GM18511 (cell line): ENCODE results near the gene TRAM2.

ENCODE experiments used
- ATAC-seq: cut with Tn5 transposase; IDR thresholded peaks from one replicate; pipeline ENCODE4 v1.9.1; 2021; ENCODE audit warnings: mild to moderate bottlenecking, moderate library complexity; ENCODE audit not compliant: unreplicated experiment

The TRAM2 gene

DNA sequence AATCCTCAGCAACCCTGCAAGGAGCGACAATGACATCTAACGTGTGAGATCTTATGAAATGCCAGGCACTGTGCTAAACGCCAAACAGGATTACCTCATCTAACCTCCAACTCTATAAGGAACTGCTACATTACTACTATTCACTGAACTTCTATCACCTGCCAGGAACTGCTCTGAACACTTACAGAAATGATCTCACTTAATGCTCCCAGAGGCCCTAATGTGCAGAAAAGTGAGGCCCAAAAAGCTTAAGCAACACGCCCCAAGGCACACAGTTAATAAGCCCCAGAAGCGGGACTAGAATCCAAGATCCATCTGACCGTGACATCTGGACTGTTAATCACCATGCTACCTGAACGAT lies 28.5 kb downstream of the TRAM2 start:
- ATAC-seq: no peak

DNA sequence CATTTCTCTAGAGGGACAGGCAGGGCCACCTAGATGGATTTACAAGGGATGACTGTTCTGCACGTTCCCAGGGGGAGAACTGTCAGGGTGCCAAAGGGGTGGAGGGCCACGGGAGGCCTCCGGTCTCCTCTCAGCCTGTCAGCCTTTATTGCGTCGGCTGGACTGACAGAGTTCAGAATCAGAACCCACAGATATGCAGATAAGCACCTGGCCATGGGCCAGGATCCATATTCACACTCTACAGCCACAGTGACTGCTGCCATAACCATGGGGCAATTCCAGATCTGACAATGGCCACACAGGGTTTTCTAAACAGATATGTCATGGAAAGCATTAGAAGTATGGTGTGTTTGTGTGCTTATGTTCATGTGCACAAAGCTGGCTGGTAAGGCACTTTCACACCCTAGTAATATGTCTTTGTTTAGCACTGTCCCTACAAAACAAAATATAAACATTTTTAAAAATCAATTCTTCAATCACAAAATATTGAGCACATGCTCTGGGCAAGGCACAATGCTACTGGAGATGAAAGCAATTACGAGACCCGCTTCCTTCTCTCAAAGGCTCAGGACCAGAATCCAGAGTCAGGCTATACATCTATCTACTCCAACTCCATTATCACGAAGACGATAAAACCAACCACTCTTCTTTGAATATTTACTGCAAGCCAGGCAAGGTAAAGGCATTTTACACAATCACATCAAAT lies 29.1 kb downstream of the TRAM2 start:
- no peak for ATAC-seq

DNA sequence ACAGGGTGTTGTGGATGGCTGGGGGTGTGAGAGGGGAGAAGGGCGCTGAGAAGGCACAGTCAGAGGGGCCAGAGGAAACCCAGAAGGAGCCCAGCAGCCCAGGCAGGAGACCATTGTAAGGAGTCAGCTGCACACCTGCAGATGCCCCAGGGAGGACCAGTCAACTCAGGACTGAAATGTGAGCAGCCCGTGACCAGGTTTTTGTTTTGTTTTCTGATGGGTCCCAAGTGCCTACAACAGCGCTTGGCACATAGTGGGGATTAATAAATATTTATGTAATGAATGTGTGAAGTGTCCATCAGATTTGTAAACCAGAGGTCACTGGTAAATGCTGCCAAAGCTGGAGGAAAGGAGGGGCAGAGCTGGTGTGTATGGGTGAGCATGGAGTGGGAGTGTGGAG lies 30.2 kb downstream of the TRAM2 start:
- ATAC-seq: peak; percentile 81

DNA sequence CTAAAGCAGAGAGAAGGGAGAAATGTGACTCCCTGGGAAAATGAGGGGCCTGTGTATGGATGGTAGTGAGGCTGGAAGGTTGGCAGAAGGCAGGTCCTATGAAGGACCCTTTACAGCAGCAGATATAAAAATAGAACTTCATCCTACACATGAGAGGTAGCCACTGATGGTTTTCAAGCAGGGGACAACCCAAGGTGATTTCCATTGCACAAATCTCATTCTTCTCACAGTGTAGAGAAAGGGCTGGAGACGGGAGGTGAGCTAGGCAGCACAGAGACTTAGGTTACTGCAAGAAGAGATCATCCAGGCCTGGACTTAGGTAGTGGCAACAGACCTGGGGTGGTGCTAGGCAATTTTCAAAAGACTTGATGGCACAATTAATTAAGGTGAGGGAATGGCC lies 30.7 kb downstream of the TRAM2 start:
- ATAC-seq: peak; percentile 52

DNA sequence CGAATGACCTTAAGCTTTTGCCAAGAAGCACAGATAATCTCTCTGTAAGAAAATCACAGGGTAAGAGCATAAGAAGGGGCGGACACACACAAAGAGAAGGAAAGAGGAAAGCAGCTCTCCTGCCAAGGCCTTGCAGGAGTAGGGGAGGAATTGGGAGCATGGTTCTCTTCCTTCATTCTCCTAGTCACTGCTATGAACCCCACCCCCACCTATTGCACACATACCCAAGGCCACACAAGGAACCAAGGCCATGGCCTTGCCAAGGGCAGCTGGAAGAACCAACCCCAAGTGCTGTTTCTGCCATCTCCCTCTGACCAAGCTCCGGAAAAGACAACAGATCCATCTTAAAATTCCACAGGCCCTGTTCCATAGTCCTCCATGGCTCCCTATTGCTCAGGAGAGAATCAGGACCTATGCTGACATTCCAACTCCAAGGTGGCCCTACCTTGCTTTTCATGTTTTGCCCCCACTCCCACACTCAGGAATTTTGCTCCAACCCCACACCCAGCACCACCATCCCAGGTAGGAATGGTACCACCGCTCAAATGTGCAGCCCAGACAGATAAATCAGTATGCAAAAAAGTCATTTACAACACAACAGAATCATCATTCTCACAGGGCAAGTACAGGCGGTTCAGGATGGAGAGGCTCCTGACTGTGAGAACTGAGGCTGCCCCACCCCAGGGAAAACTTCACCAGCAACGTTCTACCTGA lies 31.3 kb downstream of the TRAM2 start:
- peak; percentile 14 for ATAC-seq

DNA sequence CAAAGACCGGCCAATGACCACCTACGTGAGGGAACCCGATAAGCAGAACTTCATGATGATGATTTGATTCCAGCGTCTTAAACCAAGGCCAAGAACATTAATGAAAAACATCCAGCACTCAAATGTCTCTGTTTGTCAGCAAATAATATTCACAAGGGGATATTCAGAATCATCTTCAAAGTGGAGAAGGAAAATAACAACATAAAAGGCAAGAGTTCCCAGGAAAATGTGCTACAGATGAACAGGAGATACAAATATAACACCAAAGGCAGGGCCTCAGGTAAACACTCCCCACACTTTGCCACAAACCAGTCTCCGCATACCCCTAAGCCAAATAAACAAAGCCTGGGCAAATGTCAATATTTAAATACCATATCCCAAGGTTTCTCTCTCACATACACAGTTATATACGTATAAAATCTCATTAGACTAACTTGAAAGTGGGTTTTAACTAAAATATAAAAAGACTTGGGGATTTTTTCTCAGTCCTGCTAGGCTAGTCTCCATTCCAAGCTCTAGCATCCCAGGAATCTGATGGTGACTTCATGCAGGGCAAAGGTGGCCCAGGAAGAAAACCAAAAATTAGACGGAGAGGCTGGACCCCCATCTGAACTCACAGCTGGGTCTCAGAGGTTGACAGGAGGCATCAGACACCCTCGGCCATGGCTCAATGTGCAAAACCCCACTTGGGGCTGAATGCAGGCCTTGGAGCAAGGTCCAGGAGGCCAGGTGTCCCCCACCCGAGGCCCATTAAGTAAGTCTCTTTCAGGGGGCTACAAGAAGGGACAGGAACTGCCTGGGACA lies 32.1 kb downstream of the TRAM2 start:
- no peak for ATAC-seq

DNA sequence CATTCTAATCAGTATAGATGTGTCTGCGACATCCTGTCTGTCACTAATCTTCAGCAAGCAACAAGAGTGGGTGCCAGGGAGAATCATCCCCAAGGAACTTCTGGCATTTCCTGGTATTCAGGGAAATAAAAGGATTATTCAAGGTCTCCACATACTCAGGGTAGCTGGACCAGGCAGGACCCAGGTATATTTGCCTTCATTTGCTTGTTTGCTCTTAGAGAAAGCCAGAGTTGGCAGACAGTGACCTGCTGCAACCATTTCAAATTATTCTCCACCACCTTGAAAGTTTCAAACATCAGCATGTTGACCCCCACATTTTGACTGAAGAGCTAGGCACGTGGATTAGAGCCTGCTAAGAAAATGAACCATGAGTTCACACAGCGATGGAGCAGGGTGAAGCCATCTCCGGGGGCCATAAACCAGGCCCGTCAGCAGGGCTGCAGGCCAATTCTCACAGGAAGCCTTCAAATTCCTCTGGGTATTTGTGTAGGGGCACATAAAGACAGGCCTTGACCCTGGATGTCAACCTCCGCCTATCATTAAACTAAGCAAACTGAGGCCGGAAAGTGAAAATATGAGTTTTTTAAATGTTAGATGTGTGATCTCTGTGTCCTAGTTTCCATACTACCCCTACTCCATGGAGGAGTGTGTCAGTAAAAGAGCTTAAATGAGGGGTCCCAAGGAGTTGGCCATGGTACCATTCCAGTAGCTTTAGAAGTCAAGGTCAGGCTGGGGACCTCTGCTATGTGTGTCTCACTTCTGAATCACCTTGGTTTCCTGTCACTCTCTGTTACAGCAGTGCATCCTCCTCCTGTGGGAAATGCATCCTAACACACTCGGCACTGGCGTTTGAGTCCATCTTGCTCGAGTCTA lies 32.9 kb downstream of the TRAM2 start:
- no peak for ATAC-seq

DNA sequence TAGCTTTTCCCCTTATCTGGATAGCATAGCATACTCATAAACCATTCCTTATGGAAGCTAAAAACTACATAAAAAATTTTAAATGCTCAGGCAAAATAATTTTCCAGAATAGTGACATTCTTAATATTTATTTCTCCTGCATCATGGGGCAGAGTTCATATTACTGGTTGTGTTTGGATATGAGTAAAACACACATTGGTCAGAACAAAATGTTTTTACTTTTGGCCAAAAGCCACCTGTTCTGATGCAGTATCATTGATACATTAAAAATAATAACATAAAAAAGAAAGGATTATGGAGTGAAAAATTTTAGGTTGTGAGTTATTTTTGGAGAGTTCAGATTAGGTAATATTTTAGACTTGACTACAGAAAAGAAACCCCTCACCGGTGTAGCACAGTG lies 33.6 kb downstream of the TRAM2 start:
- no peak for ATAC-seq

DNA sequence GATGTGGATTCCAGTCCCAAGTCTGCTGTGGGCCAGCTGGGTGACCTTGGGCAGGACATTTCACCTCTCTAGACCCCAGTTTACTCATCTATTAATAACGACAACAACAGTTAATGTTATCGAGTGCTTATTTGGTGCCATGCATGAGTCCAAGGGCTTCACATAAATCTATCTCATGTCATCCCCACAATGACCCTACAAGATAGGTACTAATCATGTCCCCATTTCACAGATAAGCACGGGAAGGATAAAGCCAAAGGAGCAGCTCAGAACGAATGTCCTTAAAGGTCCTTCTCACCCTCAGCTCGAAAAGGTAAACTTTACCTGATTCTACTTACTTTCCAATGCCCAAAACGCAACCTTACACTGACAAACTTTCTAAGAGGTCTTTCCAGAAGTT lies 35.7 kb downstream of the TRAM2 start:
- no peak for ATAC-seq

DNA sequence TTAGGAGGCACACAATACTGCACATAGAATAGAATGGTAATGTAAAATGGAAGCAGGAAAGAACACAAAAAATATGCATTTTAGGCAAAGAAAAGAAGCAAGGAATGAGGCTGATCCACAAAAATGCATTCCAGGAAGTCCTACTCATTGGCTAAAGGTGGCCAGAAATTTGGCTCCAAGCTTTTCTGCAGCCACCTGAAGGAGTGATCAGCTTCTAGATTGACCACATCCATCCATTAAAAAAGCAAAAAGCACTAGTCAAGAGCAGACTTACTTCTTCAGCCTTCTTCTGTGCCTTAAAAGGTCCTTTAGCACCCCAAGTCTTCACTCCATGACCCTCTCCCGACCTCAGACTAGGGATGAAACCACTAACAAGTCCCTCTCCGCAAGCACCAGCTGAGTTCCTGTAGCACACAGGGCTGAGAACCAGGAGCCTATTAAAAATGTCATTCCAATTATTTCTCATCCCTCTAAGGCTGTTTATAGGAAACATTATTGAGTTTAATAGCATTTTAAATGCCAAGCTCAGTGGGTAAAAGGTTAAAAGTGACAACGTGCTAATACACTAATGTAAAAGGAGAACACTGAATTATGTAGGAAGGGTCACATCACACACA lies 36.5 kb downstream of the TRAM2 start:
- ATAC-seq: no peak

DNA sequence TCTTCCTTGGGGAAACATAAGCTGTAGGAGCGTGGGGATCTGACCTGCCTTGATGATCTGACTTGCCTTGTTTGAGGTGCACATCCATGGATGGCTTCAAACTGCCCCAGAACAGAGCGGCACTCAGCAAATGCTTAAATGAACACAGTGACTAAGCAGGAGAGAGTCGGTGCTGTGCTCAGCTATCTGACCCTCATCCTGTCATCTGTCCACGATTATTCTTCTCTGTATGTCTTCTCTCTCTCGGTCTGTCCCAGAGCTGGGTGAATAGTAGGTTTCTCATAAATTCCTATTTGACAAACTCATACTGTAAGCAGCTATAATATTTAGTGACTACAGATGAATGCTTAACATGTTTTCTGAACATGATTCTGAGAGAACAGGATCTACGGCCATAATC lies 37.3 kb downstream of the TRAM2 start:
- ATAC-seq: no peak

DNA sequence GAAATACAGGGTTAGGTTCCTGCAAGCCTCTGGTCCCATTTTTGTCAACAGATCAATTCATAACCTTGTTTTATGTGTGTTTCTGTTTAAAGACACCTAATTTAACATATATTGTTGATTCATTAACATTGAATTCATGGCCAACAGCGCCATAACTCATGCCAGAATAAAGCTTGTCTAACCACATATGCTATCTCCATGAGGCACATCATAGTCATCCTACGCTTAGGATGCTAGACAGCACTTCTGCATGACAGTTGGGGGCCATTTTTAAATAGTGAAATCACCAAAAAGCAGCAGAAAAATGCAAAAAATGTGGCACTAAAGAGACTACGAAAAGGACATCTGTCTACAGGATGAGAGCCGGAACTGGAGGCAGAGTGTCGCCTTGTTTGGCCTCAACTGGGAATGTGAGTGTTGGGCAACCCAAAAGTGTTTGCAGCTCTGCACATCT lies 37.9 kb downstream of the TRAM2 start:
- ATAC-seq: no peak

DNA sequence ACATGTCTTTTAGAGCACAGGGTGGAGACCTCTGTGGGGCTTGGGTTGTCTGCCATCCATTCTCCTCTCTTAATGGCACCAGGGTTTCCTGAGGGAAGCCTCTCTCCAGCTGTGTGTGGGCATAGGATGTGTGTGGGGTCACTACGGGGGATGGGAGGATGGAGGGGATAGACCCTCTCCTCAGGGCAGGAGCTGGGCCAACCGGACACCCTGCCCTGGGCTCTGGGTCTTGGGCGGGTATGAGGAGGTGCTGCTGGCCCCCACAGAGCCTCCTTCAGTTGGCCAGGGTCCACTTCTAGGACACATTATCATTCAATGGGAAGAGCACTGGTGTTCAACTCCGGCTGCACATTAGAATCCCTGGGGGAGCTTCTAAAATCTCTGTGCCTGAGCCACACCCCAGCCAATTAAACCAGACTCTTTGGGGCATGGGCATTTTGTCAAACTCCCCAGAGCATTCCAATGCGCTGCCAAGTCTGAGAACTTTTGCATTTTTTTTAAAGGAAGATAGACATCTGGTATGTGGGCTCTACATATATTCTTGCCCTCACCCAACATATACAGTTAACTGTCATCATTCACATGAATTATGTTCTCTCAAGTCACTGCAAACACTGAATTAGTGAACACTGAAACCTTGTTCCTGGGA lies 38.5 kb downstream of the TRAM2 start:
- ATAC-seq: no peak

DNA sequence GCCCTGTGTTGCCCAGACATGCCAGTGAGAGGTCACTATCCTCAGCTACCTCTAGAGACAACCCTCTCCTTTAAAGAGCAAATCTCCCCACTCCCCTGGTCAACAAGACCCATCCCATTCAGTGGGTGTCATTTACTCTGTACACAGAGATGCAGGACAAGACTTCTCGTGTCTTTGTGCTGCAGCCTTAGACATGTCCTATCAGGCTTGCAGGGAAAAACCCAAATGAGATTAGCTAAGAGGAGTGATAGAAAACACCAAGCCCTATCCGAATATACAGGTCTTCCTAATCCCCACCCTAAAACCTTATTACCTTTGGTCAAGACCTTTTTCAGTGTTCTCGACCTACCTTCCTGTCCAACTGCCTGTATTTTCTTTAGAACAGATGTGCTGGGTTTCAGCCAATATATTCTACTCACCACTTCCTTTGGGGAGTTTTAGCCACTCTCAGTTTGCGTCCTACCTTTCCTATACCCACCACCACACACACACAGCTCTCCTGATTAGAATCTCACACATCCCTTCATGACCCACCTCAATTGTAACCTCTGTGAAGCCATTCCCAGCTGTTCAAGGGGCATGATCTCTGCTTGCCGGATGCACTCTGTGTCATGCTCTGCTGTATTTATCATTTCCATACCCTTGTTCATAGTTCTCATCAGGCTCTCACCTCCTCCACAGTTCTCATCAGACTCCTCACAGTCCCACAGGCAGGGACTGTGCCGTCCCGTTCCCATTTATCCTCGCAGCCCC lies 39.7 kb downstream of the TRAM2 start:
- ATAC-seq: peak; percentile 75

DNA sequence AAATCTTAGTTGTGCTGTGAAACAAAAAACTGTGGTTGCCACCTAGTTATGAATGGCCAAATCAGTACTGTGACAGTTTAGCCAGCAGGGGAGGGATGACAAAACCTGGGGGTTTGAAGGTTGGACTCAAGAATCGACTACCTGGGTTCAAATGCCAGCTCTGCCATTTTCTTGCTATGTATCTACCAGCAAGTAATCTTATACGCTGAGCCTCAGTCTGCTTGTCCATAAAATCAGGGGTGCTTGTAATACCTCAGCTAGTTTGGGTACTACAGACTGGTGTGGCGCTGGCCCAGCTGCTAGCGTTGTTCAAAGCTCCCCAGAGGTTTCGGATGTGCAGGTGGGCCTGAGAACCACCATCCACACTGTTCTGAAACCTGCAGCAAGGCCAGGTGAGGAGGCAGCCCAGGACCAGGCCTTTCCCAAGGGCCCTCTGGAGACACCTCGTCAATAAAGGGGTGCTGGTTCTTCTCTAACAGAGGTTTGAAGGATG lies 40.4 kb downstream of the TRAM2 start:
- ATAC-seq: peak; percentile 50

DNA sequence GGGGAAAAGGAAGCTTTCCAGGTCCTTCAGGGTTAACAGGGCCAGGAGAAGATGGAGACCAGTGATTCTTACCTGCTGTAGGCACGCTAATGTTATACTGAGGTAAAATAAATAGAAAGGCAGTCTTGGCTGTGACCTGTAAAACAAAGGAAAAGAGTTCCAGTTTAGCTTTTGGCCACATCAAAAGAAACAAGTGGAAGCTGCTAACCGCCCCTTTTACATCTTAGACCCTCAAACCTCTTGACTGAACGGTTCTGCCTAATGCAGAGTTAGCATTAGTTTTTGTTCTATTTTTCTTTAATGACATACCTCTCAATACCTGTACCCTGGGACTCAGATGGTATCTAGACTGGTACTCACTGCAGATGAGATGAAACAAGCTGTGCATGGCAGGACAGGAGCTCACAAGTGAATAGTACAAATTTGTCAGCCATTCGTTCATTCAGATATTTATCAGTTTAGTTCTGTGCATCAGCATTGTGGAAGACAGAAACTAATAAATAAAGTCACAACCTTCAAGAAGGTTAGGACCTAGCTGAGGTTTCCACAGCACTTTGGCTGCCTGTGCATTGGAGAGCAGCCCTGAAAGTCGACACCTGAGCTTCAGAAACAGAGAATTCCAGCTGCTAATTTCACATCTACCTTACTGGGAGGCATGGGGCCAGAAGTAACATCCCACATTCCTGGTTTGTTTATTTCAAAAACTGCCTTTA lies 41.0 kb downstream of the TRAM2 start:
- peak; percentile 8 for ATAC-seq

DNA sequence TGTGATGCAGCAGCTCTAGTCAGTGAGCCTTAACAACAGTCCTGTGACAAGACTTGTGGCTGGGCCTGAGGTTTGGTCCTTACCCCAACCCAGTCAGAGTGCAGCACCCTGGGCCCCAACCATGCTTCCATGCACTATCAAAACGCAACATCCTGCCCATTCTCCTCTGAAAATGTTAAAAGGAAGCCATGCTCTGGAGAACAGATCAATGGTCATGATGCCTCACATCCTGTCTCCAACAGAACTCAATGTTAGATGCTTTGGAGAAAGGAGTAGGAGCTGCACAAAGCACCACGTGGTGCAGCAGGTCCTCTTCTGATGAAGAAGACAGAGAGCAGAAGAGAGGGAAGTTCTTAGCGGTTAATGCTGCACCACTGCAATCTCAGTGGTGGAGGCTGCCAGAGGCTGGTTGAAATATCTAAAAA lies 41.9 kb downstream of the TRAM2 start:
- ATAC-seq: no peak

DNA sequence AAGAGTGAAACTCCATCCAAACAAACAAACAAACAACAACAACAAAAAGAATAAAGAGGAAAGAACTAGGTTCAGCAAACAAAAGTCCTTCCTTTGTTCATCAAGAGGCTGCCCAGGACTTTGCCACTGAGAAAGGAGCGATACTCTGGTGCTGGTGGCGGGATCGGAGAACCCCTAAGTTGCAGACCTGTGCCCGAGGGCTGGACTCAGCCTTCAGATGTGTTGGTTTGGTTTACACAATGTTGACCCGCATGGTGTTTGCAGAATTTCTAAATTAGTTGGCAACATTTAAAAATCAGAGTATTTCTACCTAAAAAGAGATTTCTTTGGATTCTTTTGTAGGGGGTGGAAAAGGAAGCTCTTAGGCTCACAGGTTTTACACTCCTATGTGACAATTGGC lies 42.5 kb downstream of the TRAM2 start:
- ATAC-seq: no peak
